Keratinocyte (primary cell): Measurements from ENCODE around the gene NTRK1. TPM values are rescaled to one million over a fixed set of nuclear protein-coding genes. Genes with fewer than 3 reads are reported as not detected.
A peak's percentile ranks its signal among the peaks of the same experiment; 100 is the strongest.

Experiments
- DNase-seq: peaks from one replicate; pipeline ENCODE4 v3.0.0-alpha.2; 2011; ENCODE audit warnings: low read depth, missing footprints, low spot score
- FAIRE-seq: peaks from 2 replicates; lab custom pipeline; 2011; peaks lifted over from hg19 to GRCh38; lab: Jason Lieb, UNC
- H2AFZ ChIP-seq: 2 replicates; pipeline ENCODE4 v1.6.0; 2012; ENCODE audit warnings: low read length, control low read depth, inconsistent platforms; ENCODE audit not compliant: control insufficient read depth
- H3K27ac ChIP-seq: 2 replicates; pipeline ENCODE4 v1.5.1; 2011; ENCODE audit warnings: low read length; ENCODE audit not compliant: control insufficient read depth, insufficient read depth
- H3K27me3 ChIP-seq: 3 replicates; pipeline ENCODE4 v1.6.0; 2011; ENCODE audit warnings: low read length; ENCODE audit not compliant: control insufficient read depth, insufficient read depth; ENCODE audit errors: extremely low read depth
- H3K36me3 ChIP-seq, 2 experiments: 2 replicates in 1 of 2; 3 replicates in 1 of 2; pipeline ENCODE4 v1.5.1; 2011; ENCODE audit warnings: low read length in 2 of 2, mild to moderate bottlenecking in 1 of 2; ENCODE audit not compliant: control insufficient read depth in 2 of 2, insufficient read depth in 2 of 2; ENCODE audit errors: extremely low read depth in 1 of 2
- H3K4me1 ChIP-seq: 3 replicates; pipeline ENCODE4 v1.5.1; 2011; ENCODE audit warnings: low read length; ENCODE audit not compliant: control insufficient read depth, insufficient read depth; ENCODE audit errors: extremely low read depth
- H3K4me2 ChIP-seq: 3 replicates; pipeline ENCODE4 v1.6.0; 2011; ENCODE audit warnings: low read depth, low read length; ENCODE audit not compliant: control insufficient read depth, insufficient read depth; ENCODE audit errors: extremely low read depth
- H3K4me3 ChIP-seq, 3 experiments: fragments of 200-600 bp in 1 of 3; sonication (generic) in 1 of 3; 2 replicates in 2 of 3; 3 replicates in 1 of 3; pipeline ENCODE4 v1.5.1; 2011 to 2016; ENCODE audit warnings: low read length in 3 of 3, mild to moderate bottlenecking in 3 of 3, control low read depth in 2 of 3, inconsistent platforms in 1 of 3, low read depth in 1 of 3, mixed read lengths in 1 of 3, mixed run types in 1 of 3, moderate library complexity in 1 of 3; ENCODE audit not compliant: control insufficient read depth in 2 of 3, insufficient read depth in 2 of 3; ENCODE audit errors: extremely low read depth in 1 of 3
- H3K79me2 ChIP-seq: 2 replicates; pipeline ENCODE4 v1.6.0; 2012; ENCODE audit warnings: low read length; ENCODE audit not compliant: control insufficient read depth, insufficient read depth
- H3K9ac ChIP-seq: 3 replicates; pipeline ENCODE4 v1.6.0; 2011; ENCODE audit warnings: low read length; ENCODE audit not compliant: control insufficient read depth, insufficient read depth; ENCODE audit errors: extremely low read depth
- H3K9me1 ChIP-seq: 3 replicates; pipeline ENCODE4 v1.6.0; 2011; ENCODE audit warnings: low read length; ENCODE audit not compliant: control insufficient read depth, insufficient read depth; ENCODE audit errors: extremely low read depth
- H3K9me3 ChIP-seq: 2 replicates; pipeline ENCODE4 v1.5.1; 2012; ENCODE audit warnings: low read depth, low read length; ENCODE audit not compliant: control insufficient read depth
- H4K20me1 ChIP-seq: 3 replicates; pipeline ENCODE4 v1.6.0; 2011; ENCODE audit warnings: low read length; ENCODE audit not compliant: control insufficient read depth, insufficient read depth; ENCODE audit errors: extremely low read depth
- EZH2 ChIP-seq: IDR thresholded peaks from one replicate; pipeline ENCODE4 v1.6.1; 2012; ENCODE audit warnings: inconsistent platforms, mild to moderate bottlenecking, low read length, moderate library complexity
- dilution Hi-C: fragments of 300-500 bp; cut with MboI; formaldehyde crosslinking; loops from one replicate; pipeline ENCODE4 v1.7.0; 2020; ENCODE audit warnings: low sequenced_read_pairs; ENCODE audit not compliant: extremely low pct_ligation_motif_present
- polyA plus RNA-seq, 5 experiments: library from polyadenylated mRNA; depleted of rRNA in 3 of 5; stranded (reverse) in 3 of 5; stranded (forward) in 1 of 5; unstranded in 1 of 5; fragments of >200 nt; gene quantifications; 1 replicate in 1 of 5; 2 replicates in 3 of 5; 3 replicates in 1 of 5; pipeline versions ENCODE4 v1.2.1 to v1.2.3, GENCODE V29; 2011 to 2012; ENCODE audit warnings: missing spikeins in 2 of 5, low read depth in 1 of 5, low replicate concordance in 1 of 5
- TF ChIP-seq, protein P1 (sequence below), 3 experiments: IDR thresholded peaks in 1 of 3; conservative IDR thresholded peaks in 1 of 3; optimal IDR thresholded peaks in 1 of 3; 2 replicates in 2 of 3; 3 replicates in 1 of 3; pipeline versions ENCODE3 to v1.5.1; 2011; ENCODE audit warnings: low read length in 3 of 3, mild to moderate bottlenecking in 3 of 3, moderate library complexity in 2 of 3, control low read depth in 1 of 3, inconsistent platforms in 1 of 3; ENCODE audit not compliant: insufficient read depth in 2 of 3; ENCODE audit errors: extremely low read depth in 1 of 3

NTRK1 gene
- polyA plus RNA-seq, 1 donor (not counting 4 experiments of a cell fraction or from before 2014, with no cell fraction given), result 0.03 TPM

DNA sequence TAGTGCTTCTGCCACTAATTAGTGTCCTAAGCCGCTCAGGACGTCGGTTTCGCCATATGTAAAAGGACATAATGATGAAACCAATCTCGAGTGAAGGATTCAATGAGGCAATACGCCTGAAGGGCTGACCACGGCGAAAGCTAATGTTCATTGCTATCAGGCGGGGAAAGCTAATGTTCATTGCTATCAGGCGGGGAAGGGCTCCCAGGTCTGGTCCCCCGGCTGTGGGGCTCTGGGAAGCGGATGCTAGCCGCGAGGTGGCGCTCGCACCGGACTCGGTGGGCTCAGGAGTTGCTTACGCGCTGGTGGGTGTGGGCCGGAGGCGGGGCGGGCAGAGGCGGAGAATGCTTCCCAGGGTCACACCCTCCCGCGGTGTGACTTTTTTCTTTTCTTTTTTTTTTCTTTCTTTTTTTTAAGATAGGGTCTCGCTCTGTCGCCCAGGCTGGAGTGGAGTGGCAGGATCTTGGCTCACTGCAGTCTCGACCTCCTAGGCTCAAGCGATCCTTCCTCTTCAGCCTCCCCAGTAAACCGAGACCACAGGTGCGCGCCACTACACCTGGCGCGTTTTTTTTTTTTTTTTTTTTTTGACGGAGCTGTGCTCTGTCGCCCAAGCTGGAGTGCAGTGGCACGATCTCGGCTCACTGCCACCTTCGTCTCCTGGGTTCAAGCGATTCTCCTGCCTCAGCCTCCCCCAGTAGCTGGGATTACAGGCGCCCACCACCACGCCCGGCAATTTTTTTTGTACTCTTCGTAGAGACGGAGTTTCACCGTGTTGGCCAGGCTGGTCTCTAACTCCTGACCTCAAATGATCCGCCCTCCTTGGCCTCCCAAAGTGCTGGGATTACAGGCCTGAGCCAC is 31.8 kb downstream of the NTRK1 start:
- Histone ChIP-seq H3K9me3 (no peaks in the 10 kb centered on the region), H3K79me2 (no peaks in the 10 kb centered on the region), H3K9me1 (no peaks in the 10 kb centered on the region), H3K4me2 (peak overlapping the region; percentile 88), H3K4me1 (peaks cover 22% of the 10 kb centered on the region), H3K36me3 (no peaks in the 10 kb centered on the region), H3K9ac (peak overlapping the region; percentile 22), H3K27me3 (peaks cover 10% of the 10 kb centered on the region), H3K4me3 (peak overlapping the region in 1 of 3 experiments; percentile 51), H4K20me1 (no peaks in the 10 kb centered on the region), H2AFZ (peak overlapping the region; percentile 74), H3K27ac (no peak overlapping the region)
- TF ChIP-seq, protein P1, sequence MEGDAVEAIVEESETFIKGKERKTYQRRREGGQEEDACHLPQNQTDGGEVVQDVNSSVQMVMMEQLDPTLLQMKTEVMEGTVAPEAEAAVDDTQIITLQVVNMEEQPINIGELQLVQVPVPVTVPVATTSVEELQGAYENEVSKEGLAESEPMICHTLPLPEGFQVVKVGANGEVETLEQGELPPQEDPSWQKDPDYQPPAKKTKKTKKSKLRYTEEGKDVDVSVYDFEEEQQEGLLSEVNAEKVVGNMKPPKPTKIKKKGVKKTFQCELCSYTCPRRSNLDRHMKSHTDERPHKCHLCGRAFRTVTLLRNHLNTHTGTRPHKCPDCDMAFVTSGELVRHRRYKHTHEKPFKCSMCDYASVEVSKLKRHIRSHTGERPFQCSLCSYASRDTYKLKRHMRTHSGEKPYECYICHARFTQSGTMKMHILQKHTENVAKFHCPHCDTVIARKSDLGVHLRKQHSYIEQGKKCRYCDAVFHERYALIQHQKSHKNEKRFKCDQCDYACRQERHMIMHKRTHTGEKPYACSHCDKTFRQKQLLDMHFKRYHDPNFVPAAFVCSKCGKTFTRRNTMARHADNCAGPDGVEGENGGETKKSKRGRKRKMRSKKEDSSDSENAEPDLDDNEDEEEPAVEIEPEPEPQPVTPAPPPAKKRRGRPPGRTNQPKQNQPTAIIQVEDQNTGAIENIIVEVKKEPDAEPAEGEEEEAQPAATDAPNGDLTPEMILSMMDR (optimal IDR thresholded peaks at IDR 0.05 in 1 of 3, IDR thresholded peaks at IDR 0.05 in 1 of 3, conservative IDR thresholded peaks at IDR 0.05 in 1 of 3; ENCODE audit: extremely low read depth in 1 of 3, insufficient read depth in 2 of 3, low read length in 3 of 3), result peak; percentile 75 to 91 (median 84)
- no peak for TF ChIP-seq EZH2
- DNase-seq (no peak), FAIRE-seq (no peak)
- dilution Hi-C loops, result no loop called here

DNA sequence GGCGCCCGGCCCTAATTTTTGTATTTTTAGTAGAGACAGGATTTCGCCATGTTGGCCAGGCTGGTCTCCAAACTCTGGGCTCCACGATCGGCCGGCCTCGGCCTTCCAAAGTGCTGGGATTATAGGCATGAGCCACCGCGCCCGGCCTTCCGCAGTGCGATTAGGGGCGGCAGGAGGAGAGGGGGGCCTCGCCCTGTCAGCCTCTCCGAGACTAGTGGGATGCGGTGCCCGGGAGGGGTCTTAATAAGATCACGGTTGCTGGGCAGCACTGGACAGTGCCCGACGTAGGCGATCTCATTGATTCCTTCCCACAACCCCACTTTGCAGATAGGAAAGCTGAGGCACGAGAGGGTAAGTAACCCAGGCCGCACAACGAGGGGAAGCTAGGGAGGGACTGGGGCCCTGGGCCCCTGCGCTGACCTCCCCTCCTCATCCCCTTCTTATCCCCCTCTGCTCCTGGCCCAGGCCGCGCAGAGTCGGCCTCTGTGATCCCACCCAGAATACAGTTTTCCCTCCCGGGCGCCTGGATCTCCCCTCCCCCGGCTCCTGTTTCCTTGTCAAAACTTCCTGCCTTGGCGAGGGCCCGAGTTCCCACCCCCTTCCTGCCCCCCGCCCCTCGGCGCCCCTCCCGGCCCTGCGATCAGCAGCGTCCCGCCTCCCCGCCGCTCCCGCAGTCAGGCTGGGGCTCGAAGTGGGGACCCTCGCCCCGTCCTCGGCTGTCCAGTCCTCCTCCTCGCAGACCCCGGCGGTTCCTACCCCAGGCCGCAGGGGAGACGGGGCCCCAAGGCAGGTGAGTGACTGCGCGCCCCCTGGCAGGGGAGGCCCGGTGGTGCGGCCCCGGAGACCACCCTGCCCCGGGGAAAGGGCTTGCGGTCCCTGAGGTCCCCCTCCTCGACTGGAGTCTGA is 32.6 kb downstream of the NTRK1 start, which contains the start of gene PEAR1:
Gene PEAR1, plus strand, starts transcription at position 671 of the 906 bp plus-strand sequence. CDS start 10,209 bp downstream, outside the sequence.
- no peaks in the 10 kb centered on the region for H3K36me3 ChIP-seq
- dilution Hi-C loops, result no loop called here
- H3K4me3 ChIP-seq, result peak within 1 kb of the TSS in 1 of 3 experiments; percentile 51
- H3K79me2 ChIP-seq, result no peaks in the 10 kb centered on the region
- H3K9ac ChIP-seq, result peak within 1 kb of the TSS; percentile 22
- H3K9me1 ChIP-seq, result no peaks in the 10 kb centered on the region
- FAIRE-seq (no peak), DNase-seq (no peak)
- no peaks in the 10 kb centered on the region for H4K20me1 ChIP-seq
- H3K27ac ChIP-seq, result no peak within 1 kb of the TSS
- no peak for TF ChIP-seq EZH2
- TF ChIP-seq, protein P1 (optimal IDR thresholded peaks at IDR 0.05 in 1 of 3, IDR thresholded peaks at IDR 0.05 in 1 of 3, conservative IDR thresholded peaks at IDR 0.05 in 1 of 3; ENCODE audit: extremely low read depth in 1 of 3, insufficient read depth in 2 of 3, low read length in 3 of 3), result no peak
- no peak within 1 kb of the TSS for H2AFZ ChIP-seq
- no peaks in the 10 kb centered on the region for H3K9me3 ChIP-seq
- peaks cover 31% of the 10 kb centered on the region for H3K4me1 ChIP-seq
- peak within 1 kb of the TSS; percentile 88 for H3K4me2 ChIP-seq
- peaks cover 4% of the 10 kb centered on the region for H3K27me3 ChIP-seq
